ENCODE measurements around the gene URB2. TPM values are rescaled to one million over a fixed set of nuclear protein-coding genes. Genes with fewer than 3 reads are reported as not detected.

Gene URB2
- total RNA-seq, 1 experiment from 2014 or later: 53.2 TPM

GRCh38 chr1:229675396-229675795, 49.3 kb downstream of the URB2 start:
- Histone ChIP-seq H3K9me3 (ENCODE audit: control insufficient read depth, low read depth, low read length) (no peaks in the 10 kb centered on the region), H3K14ac (ENCODE audit: insufficient read depth, low read length) (no peak overlapping the region), H3K4me1 (ENCODE audit: insufficient read depth, low read length) (no peaks in the 10 kb centered on the region), H3K9ac (ENCODE audit: extremely low read depth, insufficient read length, low read length) (no peak overlapping the region), H2BK120ac (ENCODE audit: low read depth, low read length, poor library complexity, severe bottlenecking) (no peak overlapping the region), H4K20me1 (ENCODE audit: control insufficient read depth, insufficient read depth, insufficient read length) (no peaks in the 10 kb centered on the region), H3K27me3 (ENCODE audit: insufficient read depth, low read length) (no peaks in the 10 kb centered on the region), H3K79me2 (ENCODE audit: insufficient read depth, low read length) (no peaks in the 10 kb centered on the region), H3K23me2 (ENCODE audit: insufficient read length, low read depth, low read length, poor library complexity, severe bottlenecking) (no peaks in the 10 kb centered on the region), H3K27ac (ENCODE audit: insufficient read length, low read depth, low read length) (no peak overlapping the region), H3K4ac (ENCODE audit: low read depth, low read length) (no peak overlapping the region), H2AFZ (ENCODE audit: low read length) (no peak overlapping the region), H2AK5ac (ENCODE audit: insufficient read length, low read length) (no peak overlapping the region), H3K56ac (ENCODE audit: insufficient read length, low read depth, low read length) (no peak overlapping the region), H2BK5ac (ENCODE audit: insufficient read length, low read length) (no peak overlapping the region), H3K79me1 (ENCODE audit: insufficient read depth, low read depth, low read length, poor library complexity, severe bottlenecking) (no peaks in the 10 kb centered on the region), H3K18ac (ENCODE audit: insufficient read length, low read depth, low read length) (no peak overlapping the region), H2BK20ac (ENCODE audit: low read depth, low read length, poor library complexity, severe bottlenecking) (no peak overlapping the region), H4K5ac (ENCODE audit: insufficient read length, low read depth, low read length) (no peak overlapping the region), H2BK12ac (ENCODE audit: insufficient read length, low read depth, low read length) (no peak overlapping the region), H2BK15ac (ENCODE audit: low read depth, low read length) (no peak overlapping the region), H3K4me2 (ENCODE audit: insufficient read depth, insufficient read length, low read length) (no peak overlapping the region), H4K91ac (ENCODE audit: insufficient read length, low read depth, low read length) (no peak overlapping the region), H3K23ac (ENCODE audit: insufficient read length, low read depth, low read length) (no peak overlapping the region), H4K8ac (replicated peaks; ENCODE audit: insufficient read length, low read depth, low read length) (no peak overlapping the region), H3T11ph (ENCODE audit: low read length) (no peak overlapping the region)
- H3K36me3 Mint-ChIP-seq (ENCODE audit: insufficient read depth in 1 of 3, low read depth in 3 of 3): no peaks in the 10 kb centered on the region
- no peak for TF ChIP-seq CTCF (conservative IDR thresholded peaks at IDR 0.05)
- H3K4me3 Mint-ChIP-seq: no peak overlapping the region
- no peaks in the 10 kb centered on the region for H3K27me3 Mint-ChIP-seq (ENCODE audit: low read depth)
- H3K27ac Mint-ChIP-seq: no peak overlapping the region
- H3K9me3 Mint-ChIP-seq: no peaks in the 10 kb centered on the region; a peak in 2 of 5 replicates
- H3K4me1 Mint-ChIP-seq: peaks cover 4 to 7% of the 10 kb centered on the region in 2 experiments; a peak in 3 of 4 replicates
- no peak for DNase-seq

Measured in H9 (cell line).